ENCODE data around the gene ARHGAP12. TPM values are rescaled to one million over a fixed set of nuclear protein-coding genes. Genes with fewer than 3 reads are reported as not detected.

The ARHGAP12 gene
- polyA plus RNA-seq, 1 of the 3 experiments (the other 2 are of a cell fraction): 8.6 TPM

DNA sequence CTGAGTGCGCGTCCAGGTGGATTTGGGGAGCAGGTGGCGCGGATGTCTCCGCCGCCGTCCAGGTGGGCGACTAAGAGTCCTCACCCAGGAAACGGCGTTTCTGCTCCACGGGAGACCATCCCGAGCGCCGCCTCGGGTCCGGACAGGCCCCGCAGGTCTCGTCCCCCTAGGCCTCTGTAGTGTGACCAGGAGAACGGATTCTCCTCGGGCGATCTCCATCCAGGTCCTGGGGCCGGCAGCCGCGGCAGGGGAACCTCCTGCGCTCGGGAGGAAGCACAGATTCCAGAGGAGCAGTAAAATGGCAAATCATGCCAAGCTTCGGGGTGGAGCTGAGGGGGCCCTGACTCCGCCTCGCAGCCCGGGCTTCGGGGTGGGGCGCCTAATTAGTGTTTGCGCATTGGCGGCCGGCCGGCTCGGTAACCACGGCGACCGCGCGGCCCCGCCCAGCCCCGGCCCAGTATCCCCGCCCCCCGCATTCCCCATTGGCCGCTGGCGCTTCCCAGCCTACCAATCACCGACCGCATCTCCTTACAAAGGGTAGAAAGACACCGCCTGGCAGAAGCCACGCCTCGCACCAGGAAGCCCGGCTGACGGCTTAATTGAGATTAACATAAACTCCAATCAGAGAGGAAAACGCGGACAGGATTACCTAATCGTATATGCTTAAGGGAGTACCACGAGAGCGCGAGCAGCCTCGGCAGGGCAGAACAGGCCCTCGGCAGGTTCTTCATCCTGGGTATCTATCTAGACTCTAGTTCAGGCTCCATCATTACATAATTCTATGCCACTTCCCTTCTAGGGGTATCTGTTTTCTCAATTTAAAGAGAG lies 168.6 kb downstream of the ARHGAP12 start:
- peak; percentile 99 for DNase-seq
- peak overlapping the region; percentile 84 to 88 for H3K4me3 ChIP-seq (ENCODE audit: low read depth in 2 of 2, low read length in 1 of 2)
- no peaks in the 10 kb centered on the region for H3K79me2 ChIP-seq (ENCODE audit: insufficient read depth)
- no peaks in the 10 kb centered on the region for H3K27me3 ChIP-seq (ENCODE audit: insufficient read depth)
- ChIA-PET POLR2A (interaction anchor here (0.6 to 1.5 kb wide), 5 partner anchors 10 to 728 kb away, joined by 3 to 7 read pairs (median 3); partner anchors contain the start of gene ZNF438), CTCF (interaction anchor here (1.0 to 2.2 kb wide), 3 partner anchors 10 to 608 kb away, joined by 3 to 14 read pairs (median 6); no protein-coding TSS in a partner anchor)
- no peaks in the 10 kb centered on the region for H4K20me1 ChIP-seq (ENCODE audit: insufficient read depth)
- TF ChIP-seq POLR2AphosphoS5 (IDR thresholded peaks at IDR 0.05; ENCODE audit: low read depth, low read length) (peak; percentile 95), ELF1 (IDR thresholded peaks at IDR 0.05) (peak; percentile 56; the same call in 1 of the 2 replicates), TAF1 (IDR thresholded peaks at IDR 0.05; ENCODE audit: borderline replicate concordance, low read depth, low read length) (peak; percentile 88), FOXM1 (IDR thresholded peaks at IDR 0.05; ENCODE audit: low read depth) (no peak), CHD2 (IDR thresholded peaks at IDR 0.05; ENCODE audit: low read length, partially characterized antibody) (peak; percentile 27), NFIC (IDR thresholded peaks at IDR 0.05; ENCODE audit: borderline replicate concordance) (peak; percentile 52), SIN3A (IDR thresholded peaks at IDR 0.05; ENCODE audit: borderline replicate concordance, low read depth, low read length) (peak; percentile 54; the same call in 1 of the 2 replicates), JUND (IDR thresholded peaks at IDR 0.05) (no peak), FOSL2 (IDR thresholded peaks at IDR 0.05; ENCODE audit: borderline replicate concordance, low read depth) (0 out of 2 replicates have a peak, but pooled peaks have one; percentile 8), SMC3 (IDR thresholded peaks at IDR 0.05; ENCODE audit: low read depth, low read length) (no peak), YY1 (IDR thresholded peaks at IDR 0.05; ENCODE audit: low read depth) (peak; percentile 45; the same call in 1 of the 2 replicates), RFX5 (IDR thresholded peaks at IDR 0.05; ENCODE audit: low read length) (peak; percentile 58), TCF12 (IDR thresholded peaks at IDR 0.05) (peak; percentile 5; the same call in 1 of the 2 replicates), NRF1 (IDR thresholded peaks at IDR 0.05; ENCODE audit: low read depth, low read length) (peak; percentile 32; the same call in 1 of the 2 replicates), TEAD4 (IDR thresholded peaks at IDR 0.05; ENCODE audit: borderline replicate concordance, insufficient read depth) (0 out of 2 replicates have a peak, but pooled peaks have one; percentile 36), FOXJ3 (CRISPR knock-in tag; IDR thresholded peaks at IDR 0.05) (no peak), RCOR1 (IDR thresholded peaks at IDR 0.05; ENCODE audit: low read length) (no peak), MXI1 (IDR thresholded peaks at IDR 0.05; ENCODE audit: low read depth, low read length) (peak; percentile 87)
- TF ChIP-seq, protein P1, sequence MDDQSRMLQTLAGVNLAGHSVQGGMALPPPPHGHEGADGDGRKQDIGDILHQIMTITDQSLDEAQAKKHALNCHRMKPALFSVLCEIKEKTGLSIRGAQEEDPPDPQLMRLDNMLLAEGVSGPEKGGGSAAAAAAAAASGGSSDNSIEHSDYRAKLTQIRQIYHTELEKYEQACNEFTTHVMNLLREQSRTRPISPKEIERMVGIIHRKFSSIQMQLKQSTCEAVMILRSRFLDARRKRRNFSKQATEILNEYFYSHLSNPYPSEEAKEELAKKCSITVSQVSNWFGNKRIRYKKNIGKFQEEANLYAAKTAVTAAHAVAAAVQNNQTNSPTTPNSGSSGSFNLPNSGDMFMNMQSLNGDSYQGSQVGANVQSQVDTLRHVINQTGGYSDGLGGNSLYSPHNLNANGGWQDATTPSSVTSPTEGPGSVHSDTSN (IDR thresholded peaks at IDR 0.05): peak; percentile 34; the same call in 1 of the 2 replicates
- TF ChIP-seq, protein P2, sequence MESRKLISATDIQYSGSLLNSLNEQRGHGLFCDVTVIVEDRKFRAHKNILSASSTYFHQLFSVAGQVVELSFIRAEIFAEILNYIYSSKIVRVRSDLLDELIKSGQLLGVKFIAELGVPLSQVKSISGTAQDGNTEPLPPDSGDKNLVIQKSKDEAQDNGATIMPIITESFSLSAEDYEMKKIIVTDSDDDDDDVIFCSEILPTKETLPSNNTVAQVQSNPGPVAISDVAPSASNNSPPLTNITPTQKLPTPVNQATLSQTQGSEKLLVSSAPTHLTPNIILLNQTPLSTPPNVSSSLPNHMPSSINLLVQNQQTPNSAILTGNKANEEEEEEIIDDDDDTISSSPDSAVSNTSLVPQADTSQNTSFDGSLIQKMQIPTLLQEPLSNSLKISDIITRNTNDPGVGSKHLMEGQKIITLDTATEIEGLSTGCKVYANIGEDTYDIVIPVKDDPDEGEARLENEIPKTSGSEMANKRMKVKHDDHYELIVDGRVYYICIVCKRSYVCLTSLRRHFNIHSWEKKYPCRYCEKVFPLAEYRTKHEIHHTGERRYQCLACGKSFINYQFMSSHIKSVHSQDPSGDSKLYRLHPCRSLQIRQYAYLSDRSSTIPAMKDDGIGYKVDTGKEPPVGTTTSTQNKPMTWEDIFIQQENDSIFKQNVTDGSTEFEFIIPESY (IDR thresholded peaks at IDR 0.05; ENCODE audit: borderline replicate concordance, low read depth): 0 out of 2 replicates have a peak, but pooled peaks have one; percentile 30
- TF ChIP-seq, protein P3, sequence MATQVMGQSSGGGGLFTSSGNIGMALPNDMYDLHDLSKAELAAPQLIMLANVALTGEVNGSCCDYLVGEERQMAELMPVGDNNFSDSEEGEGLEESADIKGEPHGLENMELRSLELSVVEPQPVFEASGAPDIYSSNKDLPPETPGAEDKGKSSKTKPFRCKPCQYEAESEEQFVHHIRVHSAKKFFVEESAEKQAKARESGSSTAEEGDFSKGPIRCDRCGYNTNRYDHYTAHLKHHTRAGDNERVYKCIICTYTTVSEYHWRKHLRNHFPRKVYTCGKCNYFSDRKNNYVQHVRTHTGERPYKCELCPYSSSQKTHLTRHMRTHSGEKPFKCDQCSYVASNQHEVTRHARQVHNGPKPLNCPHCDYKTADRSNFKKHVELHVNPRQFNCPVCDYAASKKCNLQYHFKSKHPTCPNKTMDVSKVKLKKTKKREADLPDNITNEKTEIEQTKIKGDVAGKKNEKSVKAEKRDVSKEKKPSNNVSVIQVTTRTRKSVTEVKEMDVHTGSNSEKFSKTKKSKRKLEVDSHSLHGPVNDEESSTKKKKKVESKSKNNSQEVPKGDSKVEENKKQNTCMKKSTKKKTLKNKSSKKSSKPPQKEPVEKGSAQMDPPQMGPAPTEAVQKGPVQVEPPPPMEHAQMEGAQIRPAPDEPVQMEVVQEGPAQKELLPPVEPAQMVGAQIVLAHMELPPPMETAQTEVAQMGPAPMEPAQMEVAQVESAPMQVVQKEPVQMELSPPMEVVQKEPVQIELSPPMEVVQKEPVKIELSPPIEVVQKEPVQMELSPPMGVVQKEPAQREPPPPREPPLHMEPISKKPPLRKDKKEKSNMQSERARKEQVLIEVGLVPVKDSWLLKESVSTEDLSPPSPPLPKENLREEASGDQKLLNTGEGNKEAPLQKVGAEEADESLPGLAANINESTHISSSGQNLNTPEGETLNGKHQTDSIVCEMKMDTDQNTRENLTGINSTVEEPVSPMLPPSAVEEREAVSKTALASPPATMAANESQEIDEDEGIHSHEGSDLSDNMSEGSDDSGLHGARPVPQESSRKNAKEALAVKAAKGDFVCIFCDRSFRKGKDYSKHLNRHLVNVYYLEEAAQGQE (IDR thresholded peaks at IDR 0.05; ENCODE audit: low read depth, low read length): 0 out of 2 replicates have a peak, but pooled peaks have one; percentile 35
- TF ChIP-seq, protein P4, sequence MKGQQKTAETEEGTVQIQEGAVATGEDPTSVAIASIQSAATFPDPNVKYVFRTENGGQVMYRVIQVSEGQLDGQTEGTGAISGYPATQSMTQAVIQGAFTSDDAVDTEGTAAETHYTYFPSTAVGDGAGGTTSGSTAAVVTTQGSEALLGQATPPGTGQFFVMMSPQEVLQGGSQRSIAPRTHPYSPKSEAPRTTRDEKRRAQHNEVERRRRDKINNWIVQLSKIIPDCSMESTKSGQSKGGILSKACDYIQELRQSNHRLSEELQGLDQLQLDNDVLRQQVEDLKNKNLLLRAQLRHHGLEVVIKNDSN (IDR thresholded peaks at IDR 0.05; ENCODE audit: borderline replicate concordance, low read depth): no peak
- TF ChIP-seq, protein P5, sequence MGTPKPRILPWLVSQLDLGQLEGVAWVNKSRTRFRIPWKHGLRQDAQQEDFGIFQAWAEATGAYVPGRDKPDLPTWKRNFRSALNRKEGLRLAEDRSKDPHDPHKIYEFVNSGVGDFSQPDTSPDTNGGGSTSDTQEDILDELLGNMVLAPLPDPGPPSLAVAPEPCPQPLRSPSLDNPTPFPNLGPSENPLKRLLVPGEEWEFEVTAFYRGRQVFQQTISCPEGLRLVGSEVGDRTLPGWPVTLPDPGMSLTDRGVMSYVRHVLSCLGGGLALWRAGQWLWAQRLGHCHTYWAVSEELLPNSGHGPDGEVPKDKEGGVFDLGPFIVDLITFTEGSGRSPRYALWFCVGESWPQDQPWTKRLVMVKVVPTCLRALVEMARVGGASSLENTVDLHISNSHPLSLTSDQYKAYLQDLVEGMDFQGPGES (IDR thresholded peaks at IDR 0.05; ENCODE audit: low read depth, low read length): peak; percentile 33; the same call in 1 of the 2 replicates
- H3F3A ChIP-seq (replicated peaks; ENCODE audit: insufficient read depth): peaks cover 5% of the 10 kb centered on the region
- peak overlapping the region; percentile 88 for H2AFZ ChIP-seq (ENCODE audit: low read depth)
- peak overlapping the region; percentile 96 for H3K9ac ChIP-seq
- H3K9me3 ChIP-seq: no peaks in the 10 kb centered on the region
- H3K9me2 ChIP-seq: no peaks in the 10 kb centered on the region
- WGBS (ENCODE audit: low lambda C conversion rate): 2% methylated on average over 25 of the region's 63 CpGs
- peaks cover 4 to 22% of the 10 kb centered on the region in 2 experiments; a peak in 2 of 4 replicates for H3K4me1 ChIP-seq (ENCODE audit: control insufficient read depth in 1 of 2, insufficient read depth in 2 of 2, low read depth in 1 of 2, low read length in 1 of 2)
- peak overlapping the region; percentile 81 to 95 for H3K27ac ChIP-seq (ENCODE audit: low read depth in 2 of 2, low read length in 1 of 2)
- no peaks in the 10 kb centered on the region for H3K36me3 ChIP-seq (replicated peaks in 1 of 2; ENCODE audit: control insufficient read depth in 1 of 2, insufficient read depth in 2 of 2, low read length in 1 of 2)
- peak overlapping the region; percentile 84 for H3K4me2 ChIP-seq
